Pancreas (tissue), 10 donors: ENCODE measurements around the gene RBMS2. TPM values are rescaled to one million over a fixed set of nuclear protein-coding genes. Genes with fewer than 3 reads are reported as not detected.

Experiments used
- ATAC-seq, 4 donors: fragments of 200-7000 bp; cut with Tn5 transposase; one replicate each; pipeline versions ENCODE4 v1.8.0 to v1.9.1; 2020; ENCODE audit warnings: mild to moderate bottlenecking in 4 of 4, moderate library complexity in 4 of 4
- DNase-seq, 6 donors: peaks; one replicate each; pipeline ENCODE4 v3.0.0-alpha.2; 2020
- FAIRE-seq: peaks from 2 replicates; lab custom pipeline; 2012; peaks lifted over from hg19 to GRCh38; lab: Jason Lieb, UNC
- H3K27ac ChIP-seq, 4 donors: fragments of 200-600 bp; sonication (generic); 1 replicate in 3 of 4; 2 replicates in 1 of 4; pipeline versions ENCODE4 v1.5.0 to v1.8.0; 2020
- H3K27me3 ChIP-seq, 4 donors: fragments of 200-600 bp; one replicate each; pipeline ENCODE4 v1.8.0; 2021
- H3K36me3 ChIP-seq, 3 donors: fragments of 200-600 bp; sonication (generic) in 1 of 3; one replicate each; pipeline versions ENCODE4 v1.5.0 to v1.8.0; 2020 to 2021
- H3K4me1 ChIP-seq, 3 donors: fragments of 200-600 bp; one replicate each; pipeline ENCODE4 v1.8.0; 2021
- H3K4me3 ChIP-seq, 4 donors: fragments of 200-600 bp; sonication (generic) in 2 of 4; one replicate each; pipeline versions ENCODE4 v1.5.0 to v1.8.0; 2020 to 2021
- H3K9me3 ChIP-seq, 4 donors: fragments of 200-600 bp; one replicate each; pipeline ENCODE4 v1.8.0; 2021
- WGBS, 2 donors: extraction: QIAGEN DNeasy Blood & Tissue Kit; methylation state at CpG; one replicate each; pipeline ENCODE4 v1.1.7; 2013; 5-methylcytosine and 5-hydroxymethylcytosine counted together
- intact Hi-C, 3 donors: fragments of 100-400 bp; cut with DNase I; formaldehyde crosslinking; loops; one replicate each; pipeline versions ENCODE4 v1.11.1 to v1.14.2; 2022
- polyA plus RNA-seq, 2 donors: library from polyadenylated mRNA; stranded (reverse); fragments of 200-250 nt; gene quantifications; one replicate each; pipeline ENCODE4 v1.2.3, GENCODE V29; 2013
- total RNA-seq, 6 donors: library from RNA; stranded (reverse); fragmentation: NEBNext Ultra II Directional in 4 of 6; extraction: Animal tissue kit (Norgen Biotek cat#: 25700) in 4 of 6; gene quantifications; one replicate each; pipeline versions ENCODE4 v1.2.1 to v1.2.4, GENCODE V29; 2021 to 2023
- TF ChIP-seq, protein P1 (sequence below), 4 donors: fragments of 200-600 bp; sonication (generic) in 3 of 4; IDR thresholded peaks; one replicate each; pipeline versions ENCODE4 v1.5.0 to v1.8.0; 2021; ENCODE audit warnings: antibody characterized with exemption in 4 of 4
- donor health status: healthy with polysubstance abuse.
- donor health status: DM: no; HTN: no; CAD: no; lungs with moderate emphysema.
- donor health status: DM: no; HTN: no; CAD: no.
- donor health status: control.
- donor health status: control.
- donor health status: Bipolar disorder and iron deficiency.
- donor health status: DM: yes; HTN: yes; CAD: no.
- donor health status: DM: no; HTN: no; CAD: no.
- donor health status: DM: no; HTN: no; CAD: no.
- donor health status: DM: yes; HTN: yes; CAD: no.

Gene RBMS2
- total and polyA plus RNA-seq, 8 donors, result 5.4 to 30.8 (median 10.4) TPM

DNA sequence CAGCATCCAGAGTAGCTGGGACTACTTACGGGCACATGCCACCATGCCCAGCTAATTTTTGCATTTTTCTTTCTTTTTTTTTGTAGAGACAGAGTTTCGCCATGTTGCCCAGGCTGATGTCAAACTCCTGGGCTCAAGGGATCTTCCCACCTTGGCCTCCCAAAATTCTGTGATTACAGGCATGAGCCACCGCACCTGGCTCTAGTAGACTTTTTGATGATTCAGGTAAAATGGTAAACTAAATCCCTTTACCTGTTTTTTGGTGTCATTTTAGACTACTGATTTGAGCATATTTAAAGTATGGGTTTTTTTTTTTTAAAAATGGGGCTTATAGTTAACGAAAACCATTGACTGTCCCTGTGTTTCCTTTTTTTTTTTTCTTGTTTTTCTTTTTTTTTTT, 20.5 kb downstream of the RBMS2 start:
- 93 to 97% methylated on average over 4 of the region's 4 CpGs for WGBS, 2 donors
- Histone ChIP-seq H3K4me3 (no peak overlapping the region), H3K9me3 (no peaks in the 10 kb centered on the region), H3K27ac (no peak overlapping the region), H3K36me3 (no peaks in the 10 kb centered on the region), H3K27me3 (no peaks in the 10 kb centered on the region), H3K4me1 (no peaks in the 10 kb centered on the region)
- FAIRE-seq (no peak), ATAC-seq (no peak), DNase-seq (no peak)
- TF ChIP-seq, protein P1, sequence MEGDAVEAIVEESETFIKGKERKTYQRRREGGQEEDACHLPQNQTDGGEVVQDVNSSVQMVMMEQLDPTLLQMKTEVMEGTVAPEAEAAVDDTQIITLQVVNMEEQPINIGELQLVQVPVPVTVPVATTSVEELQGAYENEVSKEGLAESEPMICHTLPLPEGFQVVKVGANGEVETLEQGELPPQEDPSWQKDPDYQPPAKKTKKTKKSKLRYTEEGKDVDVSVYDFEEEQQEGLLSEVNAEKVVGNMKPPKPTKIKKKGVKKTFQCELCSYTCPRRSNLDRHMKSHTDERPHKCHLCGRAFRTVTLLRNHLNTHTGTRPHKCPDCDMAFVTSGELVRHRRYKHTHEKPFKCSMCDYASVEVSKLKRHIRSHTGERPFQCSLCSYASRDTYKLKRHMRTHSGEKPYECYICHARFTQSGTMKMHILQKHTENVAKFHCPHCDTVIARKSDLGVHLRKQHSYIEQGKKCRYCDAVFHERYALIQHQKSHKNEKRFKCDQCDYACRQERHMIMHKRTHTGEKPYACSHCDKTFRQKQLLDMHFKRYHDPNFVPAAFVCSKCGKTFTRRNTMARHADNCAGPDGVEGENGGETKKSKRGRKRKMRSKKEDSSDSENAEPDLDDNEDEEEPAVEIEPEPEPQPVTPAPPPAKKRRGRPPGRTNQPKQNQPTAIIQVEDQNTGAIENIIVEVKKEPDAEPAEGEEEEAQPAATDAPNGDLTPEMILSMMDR (IDR thresholded peaks at IDR 0.05), result no peak
- intact Hi-C loops, result no loop called here

DNA sequence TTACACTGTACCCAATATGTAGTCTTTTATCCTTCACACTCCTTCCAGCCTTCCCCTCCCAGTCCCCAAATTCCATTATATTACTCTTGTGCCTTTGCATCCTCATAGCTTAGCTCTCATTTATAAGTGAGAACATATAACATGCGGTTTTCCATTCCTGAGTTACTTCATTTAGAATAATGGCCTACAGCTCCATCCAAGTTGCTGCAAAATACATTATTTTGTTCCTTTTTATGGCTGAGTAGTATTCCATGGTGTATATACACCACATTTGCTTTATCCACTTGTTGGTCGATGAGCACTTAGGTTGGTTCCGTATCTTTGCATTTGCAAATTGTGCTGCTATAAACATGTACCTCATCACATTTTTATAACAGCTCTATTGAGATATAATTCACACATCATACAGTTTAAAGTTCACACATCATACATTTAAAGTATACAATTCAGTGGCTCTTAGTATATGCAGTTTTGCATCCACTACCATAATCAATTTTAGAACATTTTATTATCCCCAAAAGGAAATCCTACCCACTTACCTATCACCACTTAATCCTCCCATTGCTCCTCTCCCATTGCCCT, 23.5 kb downstream of the RBMS2 start:
- Histone ChIP-seq H3K27ac (no peak overlapping the region), H3K27me3 (no peaks in the 10 kb centered on the region), H3K36me3 (no peaks in the 10 kb centered on the region), H3K4me3 (no peak overlapping the region), H3K4me1 (no peaks in the 10 kb centered on the region), H3K9me3 (no peaks in the 10 kb centered on the region)
- intact Hi-C loops, result no loop called here
- FAIRE-seq, result no peak
- WGBS, 2 donors, result 98 to 100% methylated on average over 3 of the region's 3 CpGs
- TF ChIP-seq, protein P1 (IDR thresholded peaks at IDR 0.05), result no peak
- DNase-seq, result no peak
- ATAC-seq, result no peak

DNA sequence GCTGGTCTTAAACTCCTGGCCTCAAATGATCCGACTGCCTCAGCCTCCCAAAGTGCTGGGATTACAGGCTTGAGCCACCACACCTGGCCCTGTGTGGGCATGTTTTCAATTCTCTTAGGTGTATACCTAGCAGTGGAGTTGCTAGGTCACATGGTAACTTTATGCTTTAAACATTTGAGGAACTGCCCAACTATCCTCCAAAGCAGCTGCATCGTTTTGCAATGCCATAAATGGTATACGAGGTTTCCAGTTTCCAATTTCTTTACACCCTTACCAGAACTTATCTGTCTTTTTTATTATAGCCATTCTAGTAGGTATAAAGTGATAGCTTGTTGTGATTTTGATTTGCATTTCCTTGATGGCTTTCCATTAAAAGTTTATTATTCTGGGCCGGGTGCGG, 25.1 kb downstream of the RBMS2 start:
- ATAC-seq (no peak), DNase-seq (no peak), FAIRE-seq (no peak)
- Histone ChIP-seq H3K27me3 (no peaks in the 10 kb centered on the region), H3K36me3 (no peaks in the 10 kb centered on the region), H3K4me3 (no peak overlapping the region), H3K4me1 (no peaks in the 10 kb centered on the region), H3K27ac (no peak overlapping the region), H3K9me3 (no peaks in the 10 kb centered on the region)
- intact Hi-C loops, result no loop called here
- WGBS, 2 donors, result 81 to 94% methylated on average over 5 of the region's 5 CpGs
- TF ChIP-seq, protein P1 (IDR thresholded peaks at IDR 0.05), result no peak

DNA sequence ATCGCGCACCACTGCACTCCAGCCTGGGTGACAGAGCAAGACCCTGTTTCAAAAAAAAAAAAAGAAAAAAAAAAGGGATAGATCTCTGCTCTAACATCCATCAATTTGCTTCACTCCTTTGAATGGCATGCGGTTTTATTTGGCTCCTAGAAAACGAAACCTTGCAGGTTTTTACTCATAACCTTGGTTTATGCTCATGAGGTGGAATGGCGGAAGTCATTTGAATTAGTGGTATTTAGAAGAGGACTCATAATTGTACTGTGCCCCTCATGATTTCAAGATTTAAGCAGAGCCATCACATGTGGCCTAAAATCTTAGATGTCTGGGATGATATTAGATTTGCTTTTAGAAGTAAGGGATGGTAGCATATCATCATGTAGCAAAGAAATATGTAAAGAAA, 29.4 kb downstream of the RBMS2 start:
- FAIRE-seq (no peak), DNase-seq (no peak), ATAC-seq (no peak)
- TF ChIP-seq, protein P1 (IDR thresholded peaks at IDR 0.05), result no peak
- intact Hi-C loops, result no loop called here
- H3K36me3 ChIP-seq, result no peaks in the 10 kb centered on the region
- no peak overlapping the region for H3K4me3 ChIP-seq
- 89% methylated on average over 5 of the region's 5 CpGs for WGBS, 2 donors
- H3K4me1 ChIP-seq, result no peaks in the 10 kb centered on the region
- no peak overlapping the region for H3K27ac ChIP-seq
- H3K27me3 ChIP-seq, result no peaks in the 10 kb centered on the region
- H3K9me3 ChIP-seq, result no peaks in the 10 kb centered on the region

DNA sequence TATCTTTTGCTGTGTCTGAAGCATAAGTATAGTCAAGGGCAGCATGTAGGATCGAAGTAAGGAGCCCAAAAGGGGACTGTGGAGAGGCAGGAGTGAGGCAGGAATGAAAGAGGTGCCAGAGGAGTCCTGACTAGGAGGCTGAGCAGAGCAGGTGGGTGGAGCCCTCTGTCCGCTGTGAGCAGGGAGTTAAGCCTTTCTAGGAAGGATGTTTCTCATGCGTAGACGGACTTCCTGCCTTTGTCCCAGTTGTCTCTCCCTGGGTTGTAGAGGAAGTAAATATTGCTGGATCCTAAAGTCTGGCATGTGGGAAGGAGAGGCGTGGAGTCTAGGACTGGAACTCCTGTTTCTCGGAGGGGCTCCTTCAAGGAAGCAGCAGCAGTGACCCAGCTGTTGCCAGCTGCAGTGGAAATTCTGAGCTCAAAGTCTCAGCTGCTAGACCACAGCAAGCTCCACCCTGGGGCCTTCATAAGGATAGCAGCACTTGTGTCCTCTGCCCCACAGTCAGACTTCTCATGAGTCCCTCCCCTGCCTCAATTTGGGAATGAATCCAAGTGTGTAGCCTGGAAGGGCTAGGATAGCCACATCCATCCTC, 44.0 kb downstream of the RBMS2 start:
- Histone ChIP-seq H3K4me3 (no peak overlapping the region), H3K36me3 (no peaks in the 10 kb centered on the region), H3K4me1 (no peaks in the 10 kb centered on the region), H3K9me3 (no peaks in the 10 kb centered on the region), H3K27ac (peak overlapping the region in 1 of 4 donors; percentile 33), H3K27me3 (no peaks in the 10 kb centered on the region)
- ATAC-seq (peak in 3 of 4 donors; percentile 63 to 75 (median 69)), FAIRE-seq (no peak), DNase-seq (peak in 3 of 6 donors; percentile 8 to 31 (median 12))
- TF ChIP-seq, protein P1 (IDR thresholded peaks at IDR 0.05), result no peak
- 70 to 88% methylated on average over 6 of the region's 6 CpGs for WGBS, 2 donors
- intact Hi-C loops, result no loop called here
